Loucy (cell line): ENCODE data around the gene PAQR6.

Source experiments
- EZH2phosphoT487 ChIP-seq: fragments of 200-600 bp; IDR thresholded peaks from 2 replicates; pipeline ENCODE4 v1.6.1; 2018; ENCODE audit warnings: antibody characterized with exemption, mild to moderate bottlenecking, moderate library complexity, borderline replicate concordance
- TF ChIP-seq, protein P1 (sequence below): fragments of 200-600 bp; sonication (generic); conservative IDR thresholded peaks from 2 replicates; pipeline ENCODE4 v1.5.1; 2014; ENCODE audit warnings: mild to moderate bottlenecking, antibody characterized with exemption, low read length

DNA sequence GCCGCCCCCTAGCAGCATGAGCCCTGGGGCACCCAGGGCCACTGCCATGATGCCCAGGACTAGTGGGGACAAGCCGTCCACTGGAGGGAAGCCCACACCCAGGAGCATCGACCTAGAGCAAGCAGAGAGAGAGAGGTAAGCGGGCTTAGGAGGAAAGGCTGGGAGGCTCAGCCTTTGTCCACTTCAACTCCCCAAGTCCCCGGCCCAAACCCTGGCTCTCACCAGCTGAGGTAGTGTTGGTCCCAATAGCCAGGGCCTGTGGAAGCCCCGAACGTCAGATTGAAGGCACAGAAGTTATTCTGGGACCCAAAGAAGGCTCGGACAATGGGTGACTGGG lies 45.2 kb upstream of the PAQR6 start:
- TF ChIP-seq, protein P1, sequence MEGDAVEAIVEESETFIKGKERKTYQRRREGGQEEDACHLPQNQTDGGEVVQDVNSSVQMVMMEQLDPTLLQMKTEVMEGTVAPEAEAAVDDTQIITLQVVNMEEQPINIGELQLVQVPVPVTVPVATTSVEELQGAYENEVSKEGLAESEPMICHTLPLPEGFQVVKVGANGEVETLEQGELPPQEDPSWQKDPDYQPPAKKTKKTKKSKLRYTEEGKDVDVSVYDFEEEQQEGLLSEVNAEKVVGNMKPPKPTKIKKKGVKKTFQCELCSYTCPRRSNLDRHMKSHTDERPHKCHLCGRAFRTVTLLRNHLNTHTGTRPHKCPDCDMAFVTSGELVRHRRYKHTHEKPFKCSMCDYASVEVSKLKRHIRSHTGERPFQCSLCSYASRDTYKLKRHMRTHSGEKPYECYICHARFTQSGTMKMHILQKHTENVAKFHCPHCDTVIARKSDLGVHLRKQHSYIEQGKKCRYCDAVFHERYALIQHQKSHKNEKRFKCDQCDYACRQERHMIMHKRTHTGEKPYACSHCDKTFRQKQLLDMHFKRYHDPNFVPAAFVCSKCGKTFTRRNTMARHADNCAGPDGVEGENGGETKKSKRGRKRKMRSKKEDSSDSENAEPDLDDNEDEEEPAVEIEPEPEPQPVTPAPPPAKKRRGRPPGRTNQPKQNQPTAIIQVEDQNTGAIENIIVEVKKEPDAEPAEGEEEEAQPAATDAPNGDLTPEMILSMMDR: no peak
- no peak for TF ChIP-seq EZH2phosphoT487
